Pancreas (tissue), 10 donors: ENCODE results near the gene IPO13. TPM values are rescaled to one million over a fixed set of nuclear protein-coding genes. Genes with fewer than 3 reads are reported as not detected.

Experiments used
- ATAC-seq, 4 donors: fragments of 200-7000 bp; cut with Tn5 transposase; one replicate each; pipeline versions ENCODE4 v1.8.0 to v1.9.1; 2020; ENCODE audit warnings: mild to moderate bottlenecking in 4 of 4, moderate library complexity in 4 of 4
- DNase-seq, 6 donors: peaks; one replicate each; pipeline ENCODE4 v3.0.0-alpha.2; 2020
- FAIRE-seq: peaks from 2 replicates; lab custom pipeline; 2012; peaks lifted over from hg19 to GRCh38; lab: Jason Lieb, UNC
- H3K27ac ChIP-seq, 4 donors: fragments of 200-600 bp; sonication (generic); 1 replicate in 3 of 4; 2 replicates in 1 of 4; pipeline versions ENCODE4 v1.5.0 to v1.8.0; 2020
- H3K27me3 ChIP-seq, 4 donors: fragments of 200-600 bp; one replicate each; pipeline ENCODE4 v1.8.0; 2021
- H3K36me3 ChIP-seq, 3 donors: fragments of 200-600 bp; sonication (generic) in 1 of 3; one replicate each; pipeline versions ENCODE4 v1.5.0 to v1.8.0; 2020 to 2021
- H3K4me1 ChIP-seq, 3 donors: fragments of 200-600 bp; one replicate each; pipeline ENCODE4 v1.8.0; 2021
- H3K4me3 ChIP-seq, 4 donors: fragments of 200-600 bp; sonication (generic) in 2 of 4; one replicate each; pipeline versions ENCODE4 v1.5.0 to v1.8.0; 2020 to 2021
- H3K9me3 ChIP-seq, 4 donors: fragments of 200-600 bp; one replicate each; pipeline ENCODE4 v1.8.0; 2021
- CTCF ChIP-seq, 4 donors: fragments of 200-600 bp; sonication (generic) in 3 of 4; IDR thresholded peaks; one replicate each; pipeline versions ENCODE4 v1.5.0 to v1.8.0; 2021; ENCODE audit warnings: antibody characterized with exemption in 4 of 4
- WGBS, 2 donors: extraction: QIAGEN DNeasy Blood & Tissue Kit; methylation state at CpG; one replicate each; pipeline ENCODE4 v1.1.7; 2013; 5-methylcytosine and 5-hydroxymethylcytosine counted together
- intact Hi-C, 3 donors: fragments of 100-400 bp; cut with DNase I; formaldehyde crosslinking; loops; one replicate each; pipeline versions ENCODE4 v1.11.1 to v1.14.2; 2022
- polyA plus RNA-seq, 2 donors: library from polyadenylated mRNA; stranded (reverse); fragments of 200-250 nt; gene quantifications; one replicate each; pipeline ENCODE4 v1.2.3, GENCODE V29; 2013
- total RNA-seq, 6 donors: library from RNA; stranded (reverse); fragmentation: NEBNext Ultra II Directional in 4 of 6; extraction: Animal tissue kit (Norgen Biotek cat#: 25700) in 4 of 6; gene quantifications; one replicate each; pipeline versions ENCODE4 v1.2.1 to v1.2.4, GENCODE V29; 2021 to 2023
- donor health status: healthy with polysubstance abuse.
- donor health status: DM: no; HTN: no; CAD: no; lungs with moderate emphysema.
- donor health status: DM: no; HTN: no; CAD: no.
- donor health status: control.
- donor health status: control.
- donor health status: Bipolar disorder and iron deficiency.
- donor health status: DM: yes; HTN: yes; CAD: no.
- donor health status: DM: no; HTN: no; CAD: no.
- donor health status: DM: no; HTN: no; CAD: no.
- donor health status: DM: yes; HTN: yes; CAD: no.

The IPO13 gene
- total and polyA plus RNA-seq, 8 donors = 6.7 to 24.3 (median 10.6) TPM

- ATAC-seq (peak; percentile 64 to 84 (median 80)), DNase-seq (peak in 3 of 6 donors; percentile 31 to 59 (median 36)), FAIRE-seq (no peak)
- Histone ChIP-seq H3K27me3 (no peaks in the 10 kb centered on the region), H3K4me1 (no peaks in the 10 kb centered on the region), H3K9me3 (no peaks in the 10 kb centered on the region), H3K27ac (peak overlapping the region in 1 of 4 donors; percentile 8), H3K4me3 (no peak overlapping the region), H3K36me3 (no peaks in the 10 kb centered on the region)
- intact Hi-C loops = no loop called here
- TF ChIP-seq CTCF (IDR thresholded peaks at IDR 0.05) = no peak
- WGBS, 2 donors = 44 to 60% methylated on average over 4 of the region's 4 CpGs
Measured at GRCh38 chr1:43902058-43902831, 44.5 kb upstream of the IPO13 start.

- Histone ChIP-seq H3K27me3 (no peaks in the 10 kb centered on the region), H3K4me1 (no peaks in the 10 kb centered on the region), H3K4me3 (no peak overlapping the region), H3K9me3 (no peaks in the 10 kb centered on the region), H3K36me3 (no peaks in the 10 kb centered on the region), H3K27ac (no peak overlapping the region)
- intact Hi-C loops = no loop called here
- ATAC-seq = no peak
- no peak for TF ChIP-seq CTCF (IDR thresholded peaks at IDR 0.05)
- WGBS, 2 donors = 59 to 62% methylated on average over 6 to 7 of the region's 7 CpGs
- no peak for FAIRE-seq
- no peak for DNase-seq
Measured at GRCh38 chr1:43904660-43905551, 41.8 kb upstream of the IPO13 start.

GRCh38 chr1:43908226-43908625 lies 38.5 kb upstream of the IPO13 start:
- Histone ChIP-seq H3K4me3 (no peak overlapping the region), H3K36me3 (no peaks in the 10 kb centered on the region), H3K27ac (no peak overlapping the region), H3K9me3 (no peaks in the 10 kb centered on the region), H3K4me1 (no peaks in the 10 kb centered on the region), H3K27me3 (no peaks in the 10 kb centered on the region)
- TF ChIP-seq CTCF (IDR thresholded peaks at IDR 0.05) = no peak
- WGBS, 2 donors = 96 to 100% methylated on average over 2 of the region's 2 CpGs
- intact Hi-C loops = no loop called here
- no peak for FAIRE-seq
- no peak for ATAC-seq
- DNase-seq = no peak

- no peaks in the 10 kb centered on the region for H3K36me3 ChIP-seq
- DNase-seq (no peak), ATAC-seq (no peak), FAIRE-seq (no peak)
- no peak overlapping the region for H3K27ac ChIP-seq
- H3K4me1 ChIP-seq = no peaks in the 10 kb centered on the region
- 86 to 91% methylated on average over 5 of the region's 5 CpGs for WGBS, 2 donors
- H3K4me3 ChIP-seq = no peak overlapping the region
- no peaks in the 10 kb centered on the region for H3K27me3 ChIP-seq
- intact Hi-C loops = no loop called here
- TF ChIP-seq CTCF (IDR thresholded peaks at IDR 0.05) = no peak
- no peaks in the 10 kb centered on the region for H3K9me3 ChIP-seq
Measured at GRCh38 chr1:43908858-43909257, 37.9 kb upstream of the IPO13 start.
